NCI-H1092 (cell line): ENCODE data around the gene GASK1B.

Experiments used
- DNase-seq: peaks from one replicate; lab custom pipeline; 2025; lab: John Stamatoyannopoulos, UW

GASK1B gene

GRCh38 chr4:158182736-158183135 is 9.9 kb upstream of the GASK1B start:
- no peak for DNase-seq

- DNase-seq, result no peak
These were observed 9.1 kb upstream of the GASK1B start for GRCh38 chr4:158181906-158182305.

GRCh38 chr4:158179465-158179864 is 6.6 kb upstream of the GASK1B start:
- no peak for DNase-seq

GRCh38 chr4:158176776-158177175 is 4.0 kb upstream of the GASK1B start:
- no peak for DNase-seq

GRCh38 chr4:158176108-158176507 is 3.3 kb upstream of the GASK1B start:
- no peak for DNase-seq

- no peak for DNase-seq
These were observed 1.9 kb downstream of the GASK1B start for GRCh38 chr4:158170691-158171561.

GRCh38 chr4:158169931-158170690 is 2.7 kb downstream of the GASK1B start:
- DNase-seq, result no peak

- no peak for DNase-seq
These were observed 3.3 kb downstream of the GASK1B start for GRCh38 chr4:158169506-158169905.

- no peak for DNase-seq
These were observed 4.2 kb downstream of the GASK1B start for GRCh38 chr4:158168606-158169005.

- no peak for DNase-seq
These were observed 6.1 kb downstream of the GASK1B start for GRCh38 chr4:158166701-158167100.

GRCh38 chr4:158164768-158165213 is 8.0 kb downstream of the GASK1B start:
- no peak for DNase-seq

GRCh38 chr4:158163941-158164767 is 8.7 kb downstream of the GASK1B start:
- DNase-seq, result no peak

GRCh38 chr4:158162631-158163030 is 10.2 kb downstream of the GASK1B start:
- no peak for DNase-seq

- no peak for DNase-seq
These were observed 11.1 kb downstream of the GASK1B start for GRCh38 chr4:158161551-158162354.

GRCh38 chr4:158159718-158160094 is 13.1 kb downstream of the GASK1B start:
- no peak for DNase-seq

- DNase-seq, result no peak
These were observed 13.6 kb downstream of the GASK1B start for GRCh38 chr4:158159054-158159717.

GRCh38 chr4:158157412-158157811 is 15.4 kb downstream of the GASK1B start:
- no peak for DNase-seq

- DNase-seq, result no peak
These were observed 17.0 kb downstream of the GASK1B start for GRCh38 chr4:158155656-158156356.

GRCh38 chr4:158147151-158147550 is 25.7 kb downstream of the GASK1B start:
- DNase-seq, result no peak

- DNase-seq, result no peak
These were observed 26.1 kb downstream of the GASK1B start for GRCh38 chr4:158146736-158147135.
